ENCODE measurements around the gene TUBA4A. TPM values are rescaled to one million over a fixed set of nuclear protein-coding genes. Genes with fewer than 3 reads are reported as not detected.
"Not testable (repeated sequence)": the region's sequence is repeated elsewhere in the genome, so short reads cannot be mapped to it uniquely, and the experiment has no call there.

Gene TUBA4A
- total RNA-seq, 6 donors from 2014 or later = 17.8 to 52.1 (median 40.3) TPM

GRCh38 chr2:219206328-219207133 lies 47.2 kb downstream of the TUBA4A start, which contains the start of gene ZFAND2B:
Gene ZFAND2B, plus strand, starts transcription at chr2:219206782. Its CDS starts 206 bp downstream, at chr2:219206988.
- Histone ChIP-seq H3K27me3 (no peaks in the 10 kb centered on the region), H3K9me3 (no peaks in the 10 kb centered on the region), H3K36me3 (peaks cover 0 to 34% (median 19%) of the 10 kb centered on the region in 4 donors), H3K27ac (peak within 1 kb of the TSS; percentile 91 to 98 (median 96)), H3K4me3 (peak within 1 kb of the TSS; percentile 73 to 97 (median 88)), H3K4me1 (peaks cover 17 to 23% (median 20%) of the 10 kb centered on the region in 4 donors)
- peak; percentile 97 to 99 for DNase-seq
- TF ChIP-seq EP300 (IDR thresholded peaks at IDR 0.05) (no peak), POLR2AphosphoS5 (IDR thresholded peaks at IDR 0.05) (peak; percentile 92 to 98), POLR2A (IDR thresholded peaks at IDR 0.05) (peak in 3 of 4 donors; percentile 70 to 98 (median 97)), CTCF (IDR thresholded peaks at IDR 0.05) (peak; percentile 11 to 74 (median 48))
- 0 to 1% methylated on average over 28 to 57 of the region's 76 CpGs for WGBS, 2 donors
- peak; percentile 96 to 99 for ATAC-seq (ENCODE audit: low FRiP score in 2 of 2)

GRCh38 chr2:219205981-219206327 lies 47.8 kb downstream of the TUBA4A start:
- 11 to 21% methylated on average over 7 of the region's 7 CpGs for WGBS, 2 donors
- Histone ChIP-seq H3K9me3 (no peaks in the 10 kb centered on the region), H3K36me3 (peaks cover 0 to 30% (median 18%) of the 10 kb centered on the region in 4 donors), H3K4me1 (peaks cover 17 to 23% (median 20%) of the 10 kb centered on the region in 4 donors), H3K4me3 (peak overlapping the region in 3 of 4 donors; percentile 73 to 95 (median 80)), H3K27me3 (no peaks in the 10 kb centered on the region), H3K27ac (peak overlapping the region; percentile 91 to 98 (median 96))
- ATAC-seq (ENCODE audit: low FRiP score in 2 of 2) (no peak), DNase-seq (no peak)
- no peak for TF ChIP-seq POLR2AphosphoS5 (IDR thresholded peaks at IDR 0.05)
- no peak for TF ChIP-seq CTCF (IDR thresholded peaks at IDR 0.05)
- no peak for TF ChIP-seq EP300 (IDR thresholded peaks at IDR 0.05)
- TF ChIP-seq POLR2A (IDR thresholded peaks at IDR 0.05) = no peak

- DNase-seq (no peak), ATAC-seq (ENCODE audit: low FRiP score in 2 of 2) (no peak)
- H3K9me3 ChIP-seq = no peaks in the 10 kb centered on the region
- H3K4me3 ChIP-seq = no peak overlapping the region
- peaks cover 17 to 23% (median 20%) of the 10 kb centered on the region in 4 donors for H3K4me1 ChIP-seq
- TF ChIP-seq POLR2AphosphoS5 (IDR thresholded peaks at IDR 0.05) (no peak), CTCF (IDR thresholded peaks at IDR 0.05) (no peak), EP300 (IDR thresholded peaks at IDR 0.05) (no peak), POLR2A (IDR thresholded peaks at IDR 0.05) (no peak)
- 84 to 87% methylated on average over 5 of the region's 5 CpGs for WGBS, 2 donors
- H3K27ac ChIP-seq = no peak overlapping the region
- no peaks in the 10 kb centered on the region for H3K27me3 ChIP-seq
- peaks cover 0 to 23% (median 14%) of the 10 kb centered on the region in 4 donors for H3K36me3 ChIP-seq
These were observed 48.6 kb downstream of the TUBA4A start for GRCh38 chr2:219205165-219205538.

- Histone ChIP-seq H3K27ac (no peak overlapping the region), H3K4me1 (peaks cover 17 to 23% (median 20%) of the 10 kb centered on the region in 4 donors), H3K36me3 (peaks cover 0 to 17% (median 13%) of the 10 kb centered on the region in 4 donors), H3K4me3 (no peak overlapping the region), H3K9me3 (no peaks in the 10 kb centered on the region), H3K27me3 (no peaks in the 10 kb centered on the region)
- no peak for TF ChIP-seq POLR2AphosphoS5 (IDR thresholded peaks at IDR 0.05)
- TF ChIP-seq POLR2A (IDR thresholded peaks at IDR 0.05) = no peak
- no peak for TF ChIP-seq CTCF (IDR thresholded peaks at IDR 0.05)
- TF ChIP-seq EP300 (IDR thresholded peaks at IDR 0.05) = no peak
- ATAC-seq (ENCODE audit: low FRiP score in 2 of 2) (no peak), DNase-seq (no peak)
- 93 to 94% methylated on average over 7 of the region's 7 CpGs for whole genome bisulfite sequencing, 2 donors
These were observed 49.1 kb downstream of the TUBA4A start for GRCh38 chr2:219204425-219205164.

GRCh38 chr2:219201331-219201730 lies 52.4 kb downstream of the TUBA4A start:
- WGBS, 2 donors = 87 to 88% methylated on average over 4 to 17 of the region's 21 CpGs
- H3K4me3 ChIP-seq; H3K27me3 ChIP-seq; H3K27ac ChIP-seq; ATAC-seq (ENCODE audit: low FRiP score in 2 of 2); H3K36me3 ChIP-seq; H3K9me3 ChIP-seq; H3K4me1 ChIP-seq: not testable (repeated sequence)
- peak in 1 of 2 donors; percentile 63 for DNase-seq

- not testable (repeated sequence) for H3K36me3 ChIP-seq; H3K4me3 ChIP-seq; H3K4me1 ChIP-seq; DNase-seq; ATAC-seq (ENCODE audit: low FRiP score in 2 of 2); H3K27ac ChIP-seq; H3K9me3 ChIP-seq; H3K27me3 ChIP-seq
- WGBS, 2 donors = 87 to 91% methylated on average over 22 to 26 of the region's 26 CpGs
These were observed 53.0 kb downstream of the TUBA4A start for GRCh38 chr2:219200502-219201326.
